GM21423 (cell line): ENCODE results near the gene LSR.

Experiments used
- ATAC-seq: cut with Tn5 transposase; IDR thresholded peaks from one replicate; pipeline ENCODE4 v1.9.1; 2021; ENCODE audit warnings: mild to moderate bottlenecking, moderate library complexity; ENCODE audit not compliant: unreplicated experiment

The LSR gene, protein sequence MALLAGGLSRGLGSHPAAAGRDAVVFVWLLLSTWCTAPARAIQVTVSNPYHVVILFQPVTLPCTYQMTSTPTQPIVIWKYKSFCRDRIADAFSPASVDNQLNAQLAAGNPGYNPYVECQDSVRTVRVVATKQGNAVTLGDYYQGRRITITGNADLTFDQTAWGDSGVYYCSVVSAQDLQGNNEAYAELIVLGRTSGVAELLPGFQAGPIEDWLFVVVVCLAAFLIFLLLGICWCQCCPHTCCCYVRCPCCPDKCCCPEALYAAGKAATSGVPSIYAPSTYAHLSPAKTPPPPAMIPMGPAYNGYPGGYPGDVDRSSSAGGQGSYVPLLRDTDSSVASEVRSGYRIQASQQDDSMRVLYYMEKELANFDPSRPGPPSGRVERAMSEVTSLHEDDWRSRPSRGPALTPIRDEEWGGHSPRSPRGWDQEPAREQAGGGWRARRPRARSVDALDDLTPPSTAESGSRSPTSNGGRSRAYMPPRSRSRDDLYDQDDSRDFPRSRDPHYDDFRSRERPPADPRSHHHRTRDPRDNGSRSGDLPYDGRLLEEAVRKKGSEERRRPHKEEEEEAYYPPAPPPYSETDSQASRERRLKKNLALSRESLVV

DNA sequence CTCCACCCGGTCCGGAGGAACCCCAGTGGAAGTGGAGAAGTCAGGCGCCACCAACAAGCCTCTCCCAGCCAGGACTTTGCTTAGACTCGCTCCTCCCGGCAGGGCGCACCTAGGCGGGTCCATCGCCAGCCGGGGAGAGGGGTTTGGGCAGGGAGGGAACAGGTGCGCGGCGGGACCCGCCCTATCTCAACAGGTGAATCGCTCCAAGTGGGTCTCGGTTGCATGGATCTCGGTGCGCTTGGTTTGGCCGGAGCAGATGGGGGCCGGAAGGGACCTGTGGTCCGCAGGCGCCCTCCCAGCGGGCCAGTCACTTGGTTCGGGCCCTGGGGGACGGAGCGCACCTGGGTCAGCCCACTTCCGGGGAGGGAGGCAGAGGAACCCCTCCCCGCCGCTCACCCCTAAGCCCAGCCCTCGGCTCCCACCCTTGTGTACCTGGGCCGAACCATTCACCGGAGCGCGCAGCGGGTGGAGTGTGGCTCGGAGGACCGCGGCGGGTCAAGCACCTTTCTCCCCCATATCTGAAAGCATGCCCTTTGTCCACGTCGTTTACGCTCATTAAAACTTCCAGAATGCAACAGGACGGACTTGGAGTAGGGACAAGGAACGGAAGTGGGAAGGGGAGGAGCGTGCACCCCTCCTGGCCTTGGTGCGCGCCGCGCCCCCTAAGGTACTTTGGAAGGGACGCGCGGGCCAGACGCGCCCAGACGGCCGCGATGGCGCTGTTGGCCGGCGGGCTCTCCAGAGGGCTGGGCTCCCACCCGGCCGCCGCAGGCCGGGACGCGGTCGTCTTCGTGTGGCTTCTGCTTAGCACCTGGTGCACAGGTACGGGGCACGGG lies at the start of gene LSR:
TSS of gene LSR (plus strand) at position 693 of the 836 bp plus-strand sequence. CDS start at position 714, 21 bp downstream.
- peak; percentile 81 for ATAC-seq

DNA sequence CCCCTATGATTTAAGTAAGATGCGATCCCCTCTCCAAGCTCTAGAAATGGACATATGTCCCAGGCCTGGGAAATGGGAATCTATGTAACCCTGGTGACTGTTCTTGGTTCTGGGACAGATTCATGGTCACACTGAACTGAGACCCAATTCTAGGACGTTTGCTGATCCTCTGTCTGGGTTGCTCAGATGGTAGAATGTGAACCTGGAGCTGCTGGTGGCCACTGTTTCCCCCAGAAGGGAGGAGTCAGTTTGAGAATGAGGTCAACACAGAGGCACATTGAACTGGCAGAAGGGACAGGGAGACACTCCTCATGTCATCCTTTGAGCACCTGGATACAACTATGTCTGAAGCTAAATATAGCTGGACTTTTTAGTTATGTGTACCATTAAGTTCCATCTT lies 49.3 kb upstream of the LSR start:
- no peak for ATAC-seq

DNA sequence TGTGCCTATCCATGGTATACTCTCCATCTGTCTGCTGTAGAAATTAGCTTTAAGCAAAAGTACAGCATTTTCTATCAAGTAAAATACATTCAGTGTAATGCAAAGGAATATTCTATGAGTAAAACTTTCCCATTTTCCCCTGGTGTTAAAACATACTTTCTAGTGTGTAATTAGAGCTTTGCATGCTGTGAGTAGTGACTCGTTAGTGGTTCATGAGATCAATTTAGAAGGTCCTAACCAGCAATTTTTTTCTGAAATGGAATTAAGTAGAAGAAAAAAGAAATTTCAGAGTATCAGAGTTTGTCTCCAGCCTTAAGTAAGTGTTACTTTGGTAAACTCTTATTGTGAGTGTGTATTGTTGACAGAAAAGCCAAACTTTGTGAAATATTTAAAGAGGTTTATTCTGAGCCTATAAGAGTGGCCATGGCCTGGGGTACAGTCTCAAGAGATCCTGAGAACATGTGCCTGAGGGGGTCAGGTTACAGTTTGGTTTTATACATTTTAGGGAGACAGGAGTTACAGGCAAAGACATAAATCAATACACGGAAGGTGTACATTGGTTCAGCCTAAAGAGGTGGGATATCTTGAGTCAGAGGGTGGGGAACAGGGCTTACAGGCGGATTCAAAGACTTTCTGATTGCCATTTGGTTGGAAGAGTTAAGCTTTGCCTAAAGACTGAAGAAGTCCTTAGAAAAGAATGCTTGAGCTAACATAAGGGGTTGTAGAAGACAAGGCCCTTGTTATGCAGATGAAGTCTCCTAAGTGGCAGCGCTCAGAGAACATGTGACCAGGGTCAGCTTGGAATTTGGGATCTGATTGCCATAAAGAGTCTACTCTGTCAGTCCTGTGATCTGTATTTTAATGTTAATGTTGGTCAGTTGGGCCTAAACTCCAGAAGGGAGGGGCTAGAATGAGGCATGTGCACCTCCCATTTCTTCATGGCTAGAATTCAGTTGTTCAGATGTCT lies 45.8 kb upstream of the LSR start:
- no peak for ATAC-seq

DNA sequence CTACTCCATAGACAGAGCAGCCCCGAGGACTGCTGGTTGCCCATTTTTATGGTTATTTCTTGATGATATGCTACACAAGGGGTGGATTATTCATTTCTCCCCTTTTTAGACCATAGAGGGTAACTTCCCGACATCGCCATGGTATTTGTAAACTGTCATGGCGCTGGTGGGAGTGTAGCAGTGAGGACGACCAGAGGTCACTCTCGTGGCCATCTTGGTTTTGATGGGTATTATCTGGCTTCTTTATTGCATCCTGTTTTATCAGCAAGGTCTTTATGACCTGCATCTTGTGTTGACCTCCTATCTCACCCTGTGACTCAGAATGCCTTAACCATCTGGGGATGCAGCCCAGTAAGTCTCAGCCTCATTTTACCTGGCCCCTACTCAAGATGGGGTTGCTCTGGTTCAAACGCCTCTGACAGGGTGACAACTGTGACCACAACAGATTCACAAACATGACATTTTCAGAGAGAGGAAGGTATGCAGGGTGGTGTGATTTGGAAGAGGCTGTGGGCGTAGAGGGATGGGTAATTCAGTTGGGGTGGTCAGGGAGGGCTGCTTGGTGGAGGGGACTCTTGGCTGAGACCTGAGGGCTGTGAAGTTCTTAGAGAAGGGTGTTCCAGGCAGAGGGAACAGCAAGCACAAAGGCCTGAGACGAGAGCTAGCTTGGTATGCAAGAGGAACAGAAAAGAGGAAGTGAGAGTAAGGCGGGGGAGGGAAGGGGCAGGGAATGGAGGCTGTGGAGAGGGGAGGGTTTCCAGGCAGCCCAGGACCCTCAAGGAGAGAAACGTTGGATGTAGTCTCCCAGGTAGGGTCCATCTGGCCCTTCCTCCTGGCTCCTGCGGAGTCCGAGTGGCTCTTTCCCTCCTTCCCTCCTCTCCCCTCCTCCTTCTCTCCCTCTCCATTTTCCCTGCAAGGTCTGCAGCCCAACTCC lies 43.7 kb upstream of the LSR start:
- ATAC-seq: peak; percentile 78

DNA sequence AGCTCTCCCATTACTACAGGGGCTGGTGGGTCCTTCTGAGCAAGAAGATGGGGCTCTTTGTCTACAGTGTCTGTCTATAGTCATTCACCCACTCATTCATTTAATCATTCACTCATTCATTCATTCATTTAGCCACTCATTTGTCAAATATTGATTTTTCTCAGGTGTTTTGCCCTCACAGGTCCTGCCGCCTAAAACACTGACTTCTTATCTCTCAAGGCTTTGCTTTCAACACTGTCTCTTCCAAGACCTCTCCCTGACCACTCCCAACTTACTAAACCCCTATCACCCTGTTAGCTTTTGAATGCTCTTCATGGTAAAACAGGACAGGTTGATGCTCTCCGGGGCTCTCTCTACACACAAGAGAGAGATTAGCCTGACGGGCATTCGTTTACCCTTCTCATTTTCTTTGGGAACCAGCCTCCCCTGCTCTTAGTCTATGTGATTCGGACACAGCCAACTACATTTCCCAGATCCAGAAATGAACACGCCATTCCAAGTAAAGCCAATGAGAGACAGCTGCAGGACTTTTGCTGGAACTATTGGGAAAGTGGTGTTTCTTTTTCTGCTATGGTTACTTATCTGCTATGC lies 43.0 kb upstream of the LSR start:
- ATAC-seq: peak; percentile 19

DNA sequence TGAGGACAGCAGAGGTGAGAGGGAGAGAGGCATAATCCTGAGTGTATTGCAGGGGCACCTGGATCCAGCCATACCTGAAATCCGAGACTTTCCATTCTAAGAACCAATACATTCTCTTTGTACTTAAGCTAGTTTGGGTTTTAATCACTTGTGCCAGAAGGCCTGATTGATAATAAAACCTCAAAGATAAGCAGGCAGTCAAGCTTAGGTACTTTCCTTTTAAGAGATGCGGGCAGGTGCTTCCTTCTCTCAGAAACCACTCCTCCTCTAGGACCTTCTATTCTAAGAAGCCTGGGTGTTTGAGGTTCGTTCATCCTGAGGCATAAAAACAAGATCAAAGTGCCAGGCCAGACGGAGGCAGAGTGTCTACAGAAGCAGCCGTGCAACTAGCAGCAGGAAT lies 42.4 kb upstream of the LSR start:
- no peak for ATAC-seq

DNA sequence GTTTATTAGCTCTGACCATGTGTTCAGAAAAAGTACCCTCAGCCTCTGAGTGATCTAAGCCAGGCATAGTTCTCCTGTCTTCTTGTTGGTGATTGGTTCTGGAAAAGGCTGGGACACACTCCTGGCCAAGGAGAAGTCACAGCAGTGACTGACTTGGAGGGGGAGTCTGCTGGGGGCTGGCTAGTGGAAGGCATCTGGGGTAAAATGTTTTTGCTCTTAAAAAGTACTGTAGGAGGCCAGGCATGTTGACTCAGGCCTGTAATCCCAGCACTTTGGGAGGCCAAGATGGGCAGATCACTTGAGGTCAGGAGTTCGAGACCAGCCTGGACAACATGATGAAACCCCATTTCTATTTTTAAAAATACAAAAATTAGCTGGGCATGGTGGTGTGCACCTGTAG lies 41.9 kb upstream of the LSR start:
- ATAC-seq: no peak

DNA sequence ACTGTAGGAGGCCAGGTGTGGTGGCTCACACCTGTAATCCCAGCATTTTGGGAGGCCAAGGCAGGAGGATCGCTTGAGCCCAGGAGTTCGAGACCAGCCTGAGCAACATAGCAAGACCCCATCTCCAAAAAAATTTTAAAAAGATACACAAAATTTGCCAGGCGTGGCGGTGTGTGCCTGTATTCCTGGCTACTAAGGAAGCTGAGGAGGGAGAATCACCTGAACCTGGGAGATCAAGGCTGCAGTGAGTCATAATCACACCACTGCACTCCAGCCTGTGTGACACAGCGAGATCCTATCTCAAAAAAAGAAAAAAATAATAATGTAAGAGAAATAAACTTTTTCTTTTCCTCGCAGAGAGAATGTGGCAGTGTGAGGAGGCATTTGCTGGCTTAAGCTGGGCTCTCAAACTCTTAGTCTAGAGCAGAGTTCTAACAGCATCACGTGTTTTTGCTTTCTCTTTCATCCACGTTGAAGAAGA lies 41.4 kb upstream of the LSR start:
- ATAC-seq: no peak

DNA sequence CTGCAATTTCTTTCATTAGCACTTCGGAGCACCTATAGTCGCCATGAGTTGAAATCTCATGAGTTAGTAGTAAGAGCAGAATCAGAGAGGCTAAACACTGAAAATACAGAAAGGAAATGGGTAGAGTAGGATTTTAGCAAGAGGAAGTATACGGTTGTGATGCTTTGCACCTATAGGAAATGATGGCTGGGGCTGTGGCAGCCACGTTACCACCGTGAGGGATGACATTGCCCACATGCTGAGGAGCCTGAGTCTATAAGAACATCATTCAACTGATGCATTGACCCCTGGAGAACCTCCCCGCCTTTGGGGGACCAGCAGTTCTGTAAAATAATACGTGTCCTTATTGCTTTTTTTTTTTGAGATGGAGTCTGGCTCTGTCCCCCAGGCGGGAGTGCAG lies 40.7 kb upstream of the LSR start:
- no peak for ATAC-seq

DNA sequence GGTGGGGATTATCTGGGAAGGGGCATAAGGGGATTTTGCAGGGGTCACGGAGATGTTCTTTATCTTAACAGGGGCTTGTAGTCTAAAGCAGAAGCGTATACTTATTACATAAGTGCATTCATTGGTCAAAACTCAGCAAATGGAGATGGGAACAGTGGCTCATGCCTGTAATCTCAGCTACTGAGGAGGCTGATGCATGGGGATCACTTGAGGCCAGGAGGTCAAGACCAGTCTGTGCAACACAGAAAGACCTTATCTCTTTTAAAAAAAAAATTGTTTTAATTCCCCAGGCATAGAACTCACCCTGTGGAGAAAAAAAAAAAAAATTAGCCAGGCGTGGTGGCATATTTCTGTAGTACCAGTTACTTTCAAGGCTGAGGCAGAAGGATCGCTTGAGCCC lies 39.2 kb upstream of the LSR start:
- ATAC-seq: no peak

DNA sequence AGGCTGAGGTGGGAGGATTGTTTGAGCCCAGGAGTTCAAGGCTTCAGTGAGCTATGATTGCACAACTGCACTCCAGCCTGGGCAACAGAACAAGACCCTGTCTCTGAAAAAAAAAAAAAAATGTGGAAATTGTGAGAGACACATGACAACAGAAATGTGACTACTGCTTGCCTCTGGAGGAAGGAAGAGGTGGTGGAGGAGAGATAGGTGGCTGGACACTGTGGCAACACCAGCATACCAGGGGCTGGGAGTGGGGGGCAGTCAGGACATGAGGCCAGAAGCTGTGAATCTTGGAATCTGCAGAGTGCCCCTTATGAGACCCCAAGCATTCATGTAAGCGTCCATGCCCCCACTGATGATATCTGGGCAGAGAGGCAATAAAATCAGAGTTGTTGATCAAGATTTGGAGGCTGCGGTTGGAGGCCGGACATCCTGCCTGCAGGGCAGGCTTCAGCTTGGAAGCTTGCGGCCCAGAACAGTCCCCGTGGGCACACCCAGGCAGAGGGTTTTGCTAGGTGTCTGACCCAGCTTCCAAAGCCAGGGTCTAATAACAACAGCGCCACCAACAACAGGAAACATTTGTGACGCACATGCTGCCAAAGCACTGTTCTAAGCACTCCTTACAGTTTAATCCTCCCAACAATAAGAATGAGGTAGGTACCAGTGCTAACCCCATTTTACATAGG lies 37.1 kb upstream of the LSR start:
- ATAC-seq: no peak

DNA sequence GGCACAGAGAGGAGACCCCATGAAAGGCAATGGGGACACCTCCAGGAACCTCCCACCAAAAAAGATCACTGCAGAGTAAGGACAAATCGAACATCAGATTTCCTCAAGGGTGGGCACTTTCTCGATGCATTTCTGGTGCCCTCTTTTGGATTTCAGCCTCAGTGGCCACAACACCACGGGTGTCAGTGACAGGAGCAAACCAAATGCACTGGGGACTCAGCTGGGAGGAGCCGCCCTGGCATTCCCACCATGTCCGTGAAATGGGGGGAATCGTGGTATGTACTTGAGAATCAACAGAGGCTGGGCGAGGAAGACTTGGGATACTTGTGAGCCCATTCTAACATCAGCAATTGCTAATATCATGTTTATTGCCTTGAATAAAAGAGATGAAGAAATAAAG lies 36.6 kb upstream of the LSR start:
- ATAC-seq: no peak

DNA sequence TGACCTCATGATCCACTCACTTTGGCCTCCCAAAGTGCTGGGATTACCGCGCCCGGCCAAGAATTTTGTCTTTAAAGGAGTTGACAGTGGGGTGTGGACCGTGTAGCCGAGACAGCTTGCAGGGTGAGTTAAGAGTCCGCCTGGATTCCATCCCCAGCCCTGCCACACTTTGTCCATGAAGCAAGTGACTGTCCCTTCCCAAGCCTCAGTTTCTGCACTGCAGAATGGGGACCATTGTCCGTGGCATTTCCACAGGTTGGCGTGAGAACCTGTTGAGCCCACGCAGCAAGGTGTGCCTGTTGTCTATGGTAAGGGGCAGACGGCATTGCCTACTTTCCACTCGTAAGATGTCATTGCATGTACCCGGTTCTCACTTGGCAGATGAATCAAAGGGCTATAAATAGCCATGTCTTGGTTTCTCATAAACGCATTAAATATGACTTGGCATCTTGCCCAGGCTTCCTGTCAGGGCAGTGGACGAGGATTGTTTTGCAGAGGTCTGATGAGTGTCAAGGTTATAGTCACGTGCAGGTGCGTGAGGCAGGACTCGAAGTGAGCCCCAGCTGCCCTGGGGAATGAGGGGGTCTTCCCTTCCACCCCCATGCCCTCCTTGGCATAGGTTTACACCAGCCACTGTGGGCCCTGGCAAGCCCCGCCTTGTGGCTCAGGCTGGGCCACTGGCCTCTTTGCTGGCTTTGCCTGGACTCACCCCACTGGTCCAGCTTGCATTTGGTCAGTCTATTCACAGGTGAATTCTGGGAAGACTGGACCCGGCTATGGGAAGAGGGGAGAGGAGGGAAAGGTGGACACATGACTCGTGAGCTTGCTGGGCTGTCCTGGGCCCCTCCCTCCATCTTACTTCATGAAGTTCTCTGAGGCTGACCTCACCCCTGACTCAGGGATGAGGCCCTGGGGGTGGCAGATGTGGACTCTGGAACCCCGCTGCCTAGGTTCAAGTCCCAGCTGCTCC lies 34.9 kb upstream of the LSR start:
- peak; percentile 51 for ATAC-seq

DNA sequence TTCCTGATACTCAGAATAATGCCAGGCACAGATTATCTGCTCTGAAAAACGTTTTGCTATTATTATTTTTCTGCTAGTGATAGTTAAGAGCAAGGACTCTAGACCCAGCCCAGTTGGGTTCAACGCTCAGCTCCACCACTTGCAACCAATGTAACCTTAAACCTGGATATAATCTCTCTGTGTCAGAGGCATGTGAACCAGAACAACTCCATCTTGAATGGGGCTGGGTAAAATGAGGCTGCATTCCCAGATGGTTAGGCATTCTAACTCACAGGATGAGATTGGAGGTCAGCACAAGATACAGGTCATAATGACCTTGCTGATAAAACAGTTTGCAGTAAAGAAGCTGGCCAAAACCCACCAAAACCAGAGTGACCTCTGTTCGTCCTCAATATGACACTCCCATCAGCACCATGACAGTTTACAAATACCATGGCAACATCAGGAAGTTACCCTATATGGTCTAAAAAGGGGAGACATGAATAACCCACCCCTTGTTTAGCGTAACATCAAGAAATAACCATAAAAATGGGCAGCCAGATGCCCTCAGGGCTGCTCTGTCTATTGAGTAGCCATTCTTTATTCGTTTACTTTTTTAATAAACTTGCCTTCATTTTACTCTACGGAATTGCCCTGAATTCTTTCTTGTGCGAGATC lies 33.9 kb upstream of the LSR start:
- no peak for ATAC-seq

DNA sequence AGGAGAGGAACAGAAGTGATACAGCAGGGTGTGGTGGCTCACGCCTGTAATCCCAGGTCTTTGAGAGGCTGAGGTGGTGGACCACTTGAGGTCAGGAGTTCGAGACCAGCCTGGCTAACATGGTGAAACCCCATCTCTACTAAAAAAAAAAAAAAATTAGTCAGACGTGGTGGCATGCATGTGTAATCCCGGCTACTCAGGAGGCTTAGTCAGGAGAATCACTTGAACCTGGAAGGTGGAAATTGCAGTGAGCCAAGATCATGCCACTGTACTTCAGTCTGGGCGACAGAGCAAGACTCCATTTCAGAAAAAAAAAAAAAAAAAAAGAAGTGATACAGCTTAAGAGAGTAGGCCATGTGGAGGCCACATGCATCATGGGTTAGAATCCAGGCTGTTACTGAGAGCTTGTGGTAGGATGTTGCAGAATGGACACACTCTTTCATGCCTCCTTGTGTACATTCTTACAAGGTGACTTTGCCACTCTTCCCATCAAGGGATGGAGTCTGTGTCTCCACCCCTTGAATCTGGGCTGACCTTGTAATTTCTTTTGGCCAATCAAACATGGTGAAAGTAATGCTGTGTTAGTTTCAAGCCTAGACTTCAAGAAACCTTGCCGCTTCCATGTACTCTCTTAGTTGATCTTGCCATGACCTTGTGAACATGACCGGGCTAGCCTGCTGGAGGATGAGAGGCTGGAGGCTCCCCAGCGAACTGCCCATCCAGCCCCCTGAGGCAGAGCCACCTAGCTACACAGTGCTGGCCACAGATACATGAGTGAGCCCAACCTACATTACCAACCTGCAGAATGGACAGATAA lies 32.6 kb upstream of the LSR start:
- no peak for ATAC-seq
